C1 segment of cervical spinal cord (tissue), 14 donors: ENCODE measurements around the gene DDIT3.
"Not testable (repeated sequence)": the region's sequence is repeated elsewhere in the genome, so short reads cannot be mapped to it uniquely, and the experiment has no call there.

Experiments
- DNase-seq, 14 donors: peaks; one replicate each; lab custom pipeline; 2025; lab: John Stamatoyannopoulos, UW

The DDIT3 gene

GRCh38 chr12:57525615-57526383, 5.5 kb upstream of the DDIT3 start:
- no peak for DNase-seq

- DNase-seq, result no peak
Observed at GRCh38 chr12:57524814-57525614, 4.7 kb upstream of the DDIT3 start.

- no peak for DNase-seq
Observed at GRCh38 chr12:57523706-57524614, 3.6 kb upstream of the DDIT3 start.

GRCh38 chr12:57522887-57523705, 2.8 kb upstream of the DDIT3 start:
- DNase-seq, result peak in 8 of 14 donors; percentile 31 to 77 (median 67)

GRCh38 chr12:57522011-57522886, 1.9 kb upstream of the DDIT3 start, which contains the start of gene MBD6:
Gene MBD6, plus strand, starts transcription at chr12:57522824. Its CDS starts 1,480 bp downstream, at chr12:57524304.
- peak; percentile 58 to 95 (median 88) for DNase-seq

GRCh38 chr12:57521525-57522010, 1.3 kb upstream of the DDIT3 start:
- DNase-seq, result peak in 11 of 14 donors; percentile 42 to 77 (median 61)

- DNase-seq, result peak in 2 of 14 donors; percentile 72 to 77
Observed at GRCh38 chr12:57519796-57520052, 590 bp downstream of the DDIT3 start.

- DNase-seq, result no peak
Observed at GRCh38 chr12:57518920-57519795, 1.2 kb downstream of the DDIT3 start.

GRCh38 chr12:57518176-57518919, 2.0 kb downstream of the DDIT3 start:
- DNase-seq, result peak in 1 of 14 donors; percentile 31

GRCh38 chr12:57517718-57518117, 2.6 kb downstream of the DDIT3 start:
- not testable (repeated sequence) for DNase-seq

- DNase-seq, result no peak
Observed at GRCh38 chr12:57517187-57517586, 3.1 kb downstream of the DDIT3 start.

- no peak for DNase-seq
Observed at GRCh38 chr12:57516617-57517153, 3.6 kb downstream of the DDIT3 start.

- no peak for DNase-seq
Observed at GRCh38 chr12:57515934-57516541, 4.3 kb downstream of the DDIT3 start.

- no peak for DNase-seq
Observed at GRCh38 chr12:57515408-57515933, 4.8 kb downstream of the DDIT3 start.

GRCh38 chr12:57514720-57515407, 5.5 kb downstream of the DDIT3 start:
- DNase-seq, result no peak

- not testable (repeated sequence) for DNase-seq
Observed at GRCh38 chr12:57514246-57514645, 6.1 kb downstream of the DDIT3 start.
